KBM-7 (cell line): ENCODE results near the gene TOM1.

Experiments used
- DNase-seq: peaks from one replicate; pipeline ENCODE4 v3.0.0-alpha.2; 2015
- in situ Hi-C: fragments of 300-500 bp; cut with MboI; formaldehyde crosslinking; loops from 2 replicates; pipeline ENCODE4 v1.14.3; 2020; ENCODE audit warnings: low sequenced_read_pairs, low pct_unique_long_range_greater_than_20kb, mixed read lengths

TOM1 gene

GRCh38 chr22:35305525-35306070 lies 5.9 kb downstream of the TOM1 start:
- DNase-seq, result no peak
- in situ Hi-C loops, result no loop called here

- in situ Hi-C loops, result no loop called here
- DNase-seq, result no peak
Observed at GRCh38 chr22:35306350-35306967, 6.8 kb downstream of the TOM1 start.

- DNase-seq, result no peak
- in situ Hi-C loops, result no loop called here
Observed at GRCh38 chr22:35307372-35307771, 7.7 kb downstream of the TOM1 start.

- DNase-seq, result no peak
- in situ Hi-C loops, result no loop called here
Observed at GRCh38 chr22:35307892-35308291, 8.2 kb downstream of the TOM1 start.

- in situ Hi-C loops, result no loop called here
- peak; percentile 42 for DNase-seq
Observed at GRCh38 chr22:35308480-35309021, 8.9 kb downstream of the TOM1 start.

GRCh38 chr22:35310556-35311550 lies 11.2 kb downstream of the TOM1 start:
- in situ Hi-C loops, result no loop called here
- no peak for DNase-seq

- in situ Hi-C loops, result no loop called here
- no peak for DNase-seq
Observed at GRCh38 chr22:35311551-35311999, 11.9 kb downstream of the TOM1 start.

- DNase-seq, result no peak
- in situ Hi-C loops, result no loop called here
Observed at GRCh38 chr22:35312198-35313059, 12.7 kb downstream of the TOM1 start.

GRCh38 chr22:35313311-35314121 lies 13.8 kb downstream of the TOM1 start:
- in situ Hi-C loops, result no loop called here
- DNase-seq, result no peak

GRCh38 chr22:35314161-35314942 lies 14.7 kb downstream of the TOM1 start:
- no peak for DNase-seq
- in situ Hi-C loops, result no loop called here

GRCh38 chr22:35315141-35315854 lies 15.6 kb downstream of the TOM1 start:
- DNase-seq, result no peak
- in situ Hi-C loops, result no loop called here

GRCh38 chr22:35315855-35316745 lies 16.4 kb downstream of the TOM1 start:
- DNase-seq, result no peak
- in situ Hi-C loops, result no loop called here

- no peak for DNase-seq
- in situ Hi-C loops, result no loop called here
Observed at GRCh38 chr22:35316751-35317150, 17.1 kb downstream of the TOM1 start.

- in situ Hi-C loops, result no loop called here
- DNase-seq, result no peak
Observed at GRCh38 chr22:35317680-35318290, 18.1 kb downstream of the TOM1 start.

GRCh38 chr22:35318346-35319215 lies 18.9 kb downstream of the TOM1 start:
- in situ Hi-C loops, result no loop called here
- DNase-seq, result no peak
